Right ventricle myocardium inferior (tissue), 1 donor: ENCODE results near the gene GPR34. TPM values are rescaled to one million over a fixed set of nuclear protein-coding genes. Genes with fewer than 3 reads are reported as not detected.

ENCODE experiments used
- ATAC-seq: fragments of 200-7000 bp; cut with Tn5 transposase; one replicate; pipeline ENCODE4 v1.9.1; 2020; ENCODE audit warnings: mild to moderate bottlenecking, moderate library complexity
- DNase-seq: peaks from one replicate; pipeline ENCODE4 v3.0.0; 2021; ENCODE audit errors: missing footprints
- intact Hi-C: fragments of 100-400 bp; cut with DNase I; formaldehyde crosslinking; loops from one replicate; pipeline ENCODE4 v1.11.0; 2022
- total RNA-seq: library from RNA; stranded (reverse); fragmentation: NEBNext Ultra II Directional; extraction: Animal tissue kit (Norgen Biotek cat#: 25700); gene quantifications from one replicate; pipeline ENCODE4 v1.2.1, GENCODE V29; 2021
- donor health status: DM: no; HTN: yes; CAD: no; lungs with severe emphysema.

The GPR34 gene
- total RNA-seq, 1 donor from 2014 or later: 10.0 TPM

GRCh38 chrX:41723826-41724225 is 35.1 kb downstream of the GPR34 start, which contains the start of gene GPR82:
Gene GPR82 (plus strand): TSS chrX:41724181. CDS start chrX:41727027, 2,846 bp downstream.
- intact Hi-C loops: no loop called here
- DNase-seq (no peak), ATAC-seq (no peak)

GRCh38 chrX:41728125-41728524 is 39.4 kb downstream of the GPR34 start:
- intact Hi-C loops: no loop called here
- no peak for DNase-seq
- no peak for ATAC-seq

GRCh38 chrX:41730081-41730480 is 41.3 kb downstream of the GPR34 start:
- DNase-seq (no peak), ATAC-seq (no peak)
- intact Hi-C loops: no loop called here

- intact Hi-C loops: no loop called here
- ATAC-seq (no peak), DNase-seq (no peak)
Measured at GRCh38 chrX:41732260-41732659, 43.5 kb downstream of the GPR34 start.

GRCh38 chrX:41733939-41734338 is 45.2 kb downstream of the GPR34 start:
- intact Hi-C loops: no loop called here
- ATAC-seq (no peak), DNase-seq (no peak)

GRCh38 chrX:41734530-41734929 is 45.8 kb downstream of the GPR34 start:
- no peak for DNase-seq
- no peak for ATAC-seq
- intact Hi-C loops: no loop called here

DNA sequence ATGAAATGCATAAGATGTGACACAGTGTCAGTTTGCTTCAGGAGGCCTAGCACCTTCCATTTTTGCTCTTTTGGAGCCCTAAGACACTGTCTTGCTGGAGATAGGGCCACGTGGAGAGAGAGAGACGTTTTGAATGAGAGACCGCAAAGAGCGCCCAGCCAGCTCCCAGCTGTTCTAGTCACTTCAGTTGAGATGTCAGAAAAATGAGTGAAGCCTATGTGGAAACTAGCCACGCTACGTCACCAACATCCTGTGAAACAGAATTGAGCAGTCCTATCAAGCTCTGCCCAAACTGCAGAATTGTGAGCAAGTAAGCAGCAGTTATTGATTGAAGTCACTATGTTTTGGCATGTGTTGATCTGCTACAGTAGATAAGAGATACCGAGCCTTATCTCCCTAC is 48.3 kb downstream of the GPR34 start:
- DNase-seq (no peak), ATAC-seq (no peak)
- intact Hi-C loops: no loop called here

- intact Hi-C loops: no loop called here
- DNase-seq (no peak), ATAC-seq (no peak)
Measured at GRCh38 chrX:41739871-41740270, 51.1 kb downstream of the GPR34 start.

Other genes starting within 250 kb of the GPR34 start
- not detected for gene NYX, start 241.6 kb upstream of the GPR34 start, total RNA-seq
- gene GPR82, start 35.2 kb downstream of the GPR34 start, total RNA-seq: 0.22 TPM
- gene CASK, start 234.6 kb downstream of the GPR34 start, total RNA-seq: 16.6 TPM